ENCODE results near the gene PON2. TPM values are rescaled to one million over a fixed set of nuclear protein-coding genes. Genes with fewer than 3 reads are reported as not detected.

Gene PON2
- total RNA-seq, 1 experiment from 2014 or later: 73.7 TPM

- Mint-ChIP-seq H3K4me1 (ENCODE audit: low read depth, unreplicated experiment) (no peaks in the 10 kb centered on the region), H3K27me3 (ENCODE audit: unreplicated experiment) (no peaks in the 10 kb centered on the region), H3K36me3 (ENCODE audit: insufficient read depth, unreplicated experiment) (no peaks in the 10 kb centered on the region), H3K27ac (ENCODE audit: unreplicated experiment) (no peak overlapping the region), H3K4me3 (ENCODE audit: low read depth, unreplicated experiment) (no peak overlapping the region), H3K9me3 (ENCODE audit: low read depth, unreplicated experiment) (no peaks in the 10 kb centered on the region)
- BruUV-seq (replicated peaks): no TSS peak
- no peak for DNase-seq
- intact Hi-C loops (cut with micrococcal nuclease; ENCODE audit: unreplicated experiment): loop anchor here (10.0 kb wide), 1 partner anchor 235 kb away; no protein-coding TSS in a partner anchor
- CTCF ChIA-PET: no interaction called here
- no peak for TF ChIP-seq CTCF (IDR thresholded peaks at IDR 0.05; ENCODE audit: unreplicated experiment)
Observed at GRCh38 chr7:95479992-95480624, 45.3 kb upstream of the PON2 start.

- Mint-ChIP-seq H3K27me3 (ENCODE audit: unreplicated experiment) (no peaks in the 10 kb centered on the region), H3K4me1 (ENCODE audit: low read depth, unreplicated experiment) (no peaks in the 10 kb centered on the region), H3K36me3 (ENCODE audit: insufficient read depth, unreplicated experiment) (no peaks in the 10 kb centered on the region), H3K27ac (ENCODE audit: unreplicated experiment) (no peak overlapping the region), H3K4me3 (ENCODE audit: low read depth, unreplicated experiment) (no peak overlapping the region), H3K9me3 (ENCODE audit: low read depth, unreplicated experiment) (no peaks in the 10 kb centered on the region)
- no TSS peak for BruUV-seq (replicated peaks)
- CTCF ChIA-PET: interaction anchor here (4.1 kb wide), 1 partner anchor 82 kb away, joined by 27 read pairs; the partner anchor contains the start of gene PON3
- TF ChIP-seq CTCF (IDR thresholded peaks at IDR 0.05; ENCODE audit: unreplicated experiment): no peak
- intact Hi-C loops (cut with micrococcal nuclease; ENCODE audit: unreplicated experiment): loop anchor here (10.0 kb wide), 1 partner anchor 234 kb away; no protein-coding TSS in a partner anchor
- peak; percentile 17 for DNase-seq
Observed at GRCh38 chr7:95478272-95479037, 43.6 kb upstream of the PON2 start.

GRCh38 chr7:95476904-95477594 is 42.2 kb upstream of the PON2 start:
- Mint-ChIP-seq H3K27me3 (ENCODE audit: unreplicated experiment) (no peaks in the 10 kb centered on the region), H3K9me3 (ENCODE audit: low read depth, unreplicated experiment) (no peaks in the 10 kb centered on the region), H3K4me3 (ENCODE audit: low read depth, unreplicated experiment) (no peak overlapping the region), H3K27ac (ENCODE audit: unreplicated experiment) (no peak overlapping the region), H3K4me1 (ENCODE audit: low read depth, unreplicated experiment) (no peaks in the 10 kb centered on the region), H3K36me3 (ENCODE audit: insufficient read depth, unreplicated experiment) (no peaks in the 10 kb centered on the region)
- intact Hi-C loops (cut with micrococcal nuclease; ENCODE audit: unreplicated experiment): loop anchor here (2.0 to 10.0 kb wide), 2 partner anchors 80 to 232 kb away; partner anchors contain the start of gene PON3
- CTCF ChIA-PET: interaction anchor here (0.6 to 4.1 kb wide), 5 partner anchors 34 to 209 kb away, joined by 3 to 27 read pairs (median 3); partner anchors contain the start of gene PON3
- no TSS peak for BruUV-seq (replicated peaks)
- DNase-seq: peak; percentile 40
- TF ChIP-seq CTCF (IDR thresholded peaks at IDR 0.05; ENCODE audit: unreplicated experiment): peak; percentile 31

GRCh38 chr7:95476072-95476847 is 41.4 kb upstream of the PON2 start:
- H3K36me3 Mint-ChIP-seq (ENCODE audit: insufficient read depth, unreplicated experiment): no peaks in the 10 kb centered on the region
- no peak for DNase-seq
- TF ChIP-seq CTCF (IDR thresholded peaks at IDR 0.05; ENCODE audit: unreplicated experiment): no peak
- CTCF ChIA-PET: interaction anchor here (0.6 to 4.1 kb wide), 4 partner anchors 40 to 210 kb away, joined by 3 to 27 read pairs (median 5); partner anchors contain the start of gene PON3
- BruUV-seq (replicated peaks): no TSS peak
- H3K9me3 Mint-ChIP-seq (ENCODE audit: low read depth, unreplicated experiment): no peaks in the 10 kb centered on the region
- H3K4me1 Mint-ChIP-seq (ENCODE audit: low read depth, unreplicated experiment): no peaks in the 10 kb centered on the region
- H3K27me3 Mint-ChIP-seq (ENCODE audit: unreplicated experiment): no peaks in the 10 kb centered on the region
- no peak overlapping the region for H3K27ac Mint-ChIP-seq (ENCODE audit: unreplicated experiment)
- intact Hi-C loops (cut with micrococcal nuclease; ENCODE audit: unreplicated experiment): loop anchor here (2.0 to 10.0 kb wide), 2 partner anchors 79 to 231 kb away; partner anchors contain the start of gene PON3
- no peak overlapping the region for H3K4me3 Mint-ChIP-seq (ENCODE audit: low read depth, unreplicated experiment)
